ENCODE results near the gene TUNAR. TPM values are rescaled to one million over a fixed set of nuclear protein-coding genes. Genes with fewer than 3 reads are reported as not detected.

Gene TUNAR
- total RNA-seq, 1 experiment from 2014 or later: not detected

DNA sequence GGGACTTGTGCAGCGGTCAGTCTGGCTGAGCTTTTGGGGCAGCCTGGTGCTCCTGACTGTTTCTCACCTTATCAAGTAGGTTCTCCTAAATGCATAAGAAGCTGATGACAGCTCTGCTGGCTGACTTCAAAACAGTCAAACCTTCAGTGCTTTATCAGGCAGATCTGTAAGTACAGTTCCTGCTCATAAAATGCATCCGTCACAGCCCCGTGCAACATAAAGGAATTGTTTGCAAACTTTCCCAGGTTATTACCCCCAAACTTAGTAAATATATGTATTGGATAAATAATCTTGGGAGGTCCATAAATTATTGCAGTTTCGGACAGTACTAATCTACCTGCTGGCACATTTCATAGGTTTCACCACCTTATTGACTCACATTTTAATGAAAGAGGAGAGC is 10.7 kb downstream of the TUNAR start:
- no peaks in the 10 kb centered on the region for H3F3A ChIP-seq (ENCODE audit: low read length, unreplicated experiment)
- no peaks in the 10 kb centered on the region for H3K9me2 ChIP-seq (replicated peaks; ENCODE audit: low read length)
- no peaks in the 10 kb centered on the region for H3K79me2 ChIP-seq (ENCODE audit: low read length)
- H3K4me1 ChIP-seq (ENCODE audit: insufficient read depth, low read length): 0 out of 2 replicates have a peak, but pooled peaks cover 3% of the 10 kb centered on the region
- H2AFZ ChIP-seq (ENCODE audit: low read length): no peak overlapping the region
- no peak for DNase-seq
- H3K9ac ChIP-seq (ENCODE audit: low read length): no peak overlapping the region
- ChIA-PET POLR2A (ENCODE audit: unreplicated experiment) (no interaction called here), CTCF (no interaction called here)
- H3K36me3 ChIP-seq (ENCODE audit: low read depth, low read length): no peaks in the 10 kb centered on the region
- no peaks in the 10 kb centered on the region for H3K9me3 ChIP-seq (ENCODE audit: low read length)
- intact Hi-C loops (cut with micrococcal nuclease): no loop called here
- peaks cover 25% of the 10 kb centered on the region for H3K27me3 ChIP-seq (ENCODE audit: low read length)
- H3K4me2 ChIP-seq (ENCODE audit: low read length): no peak overlapping the region
- H3K4me3 ChIP-seq (ENCODE audit: low read length): no peak overlapping the region
- no TSS peak for BruUV-seq (replicated peaks)
- H4K20me1 ChIP-seq (ENCODE audit: low read length): no peaks in the 10 kb centered on the region
- ATAC-seq: no peak
- no peak overlapping the region for H3K27ac ChIP-seq (ENCODE audit: low read length)
- TF ChIP-seq, protein P1, sequence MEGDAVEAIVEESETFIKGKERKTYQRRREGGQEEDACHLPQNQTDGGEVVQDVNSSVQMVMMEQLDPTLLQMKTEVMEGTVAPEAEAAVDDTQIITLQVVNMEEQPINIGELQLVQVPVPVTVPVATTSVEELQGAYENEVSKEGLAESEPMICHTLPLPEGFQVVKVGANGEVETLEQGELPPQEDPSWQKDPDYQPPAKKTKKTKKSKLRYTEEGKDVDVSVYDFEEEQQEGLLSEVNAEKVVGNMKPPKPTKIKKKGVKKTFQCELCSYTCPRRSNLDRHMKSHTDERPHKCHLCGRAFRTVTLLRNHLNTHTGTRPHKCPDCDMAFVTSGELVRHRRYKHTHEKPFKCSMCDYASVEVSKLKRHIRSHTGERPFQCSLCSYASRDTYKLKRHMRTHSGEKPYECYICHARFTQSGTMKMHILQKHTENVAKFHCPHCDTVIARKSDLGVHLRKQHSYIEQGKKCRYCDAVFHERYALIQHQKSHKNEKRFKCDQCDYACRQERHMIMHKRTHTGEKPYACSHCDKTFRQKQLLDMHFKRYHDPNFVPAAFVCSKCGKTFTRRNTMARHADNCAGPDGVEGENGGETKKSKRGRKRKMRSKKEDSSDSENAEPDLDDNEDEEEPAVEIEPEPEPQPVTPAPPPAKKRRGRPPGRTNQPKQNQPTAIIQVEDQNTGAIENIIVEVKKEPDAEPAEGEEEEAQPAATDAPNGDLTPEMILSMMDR (conservative IDR thresholded peaks at IDR 0.05; ENCODE audit: low read depth, low read length): no peak
- TF ChIP-seq EZH2phosphoT487 (IDR thresholded peaks at IDR 0.05; ENCODE audit: borderline replicate concordance, low read length) (no peak), EZH2 (IDR thresholded peaks at IDR 0.05; ENCODE audit: low read length, unreplicated experiment) (no peak)

DNA sequence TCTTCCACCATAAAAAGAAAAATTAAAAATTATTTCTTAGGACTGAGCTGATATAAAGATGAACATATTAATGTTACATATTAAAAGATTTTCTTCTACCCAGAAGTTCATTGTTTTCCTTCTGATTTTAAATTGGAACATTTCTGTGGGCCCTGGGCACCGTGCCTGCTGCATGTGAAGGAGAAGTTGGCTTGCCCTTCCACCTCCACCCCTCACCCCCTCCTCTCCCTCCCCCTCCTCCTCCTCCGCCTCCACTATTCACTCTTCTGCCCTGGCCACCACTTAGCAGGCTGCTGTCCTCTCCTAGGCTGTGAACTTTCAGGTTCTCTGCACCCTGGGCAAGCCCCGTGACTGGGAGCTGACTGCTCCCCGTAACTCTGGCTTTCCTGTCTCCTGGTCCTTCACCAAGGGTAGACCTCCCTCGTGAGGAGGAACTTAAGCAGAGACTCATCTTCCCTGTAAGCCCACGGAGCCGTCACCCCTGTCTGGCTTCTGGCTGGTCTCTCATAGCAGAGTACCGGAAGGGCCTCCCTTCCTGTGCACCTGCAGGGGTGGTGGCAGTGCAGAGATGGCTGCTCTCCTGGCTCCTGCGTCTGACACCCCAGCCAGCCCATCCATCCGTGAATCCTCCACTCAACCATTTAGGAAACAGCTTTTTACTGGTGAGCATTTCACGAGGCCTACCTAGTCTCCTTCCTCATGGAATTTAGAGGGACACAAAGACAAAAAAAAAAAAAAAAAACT is 12.8 kb downstream of the TUNAR start:
- ATAC-seq (no peak), DNase-seq (no peak)
- Histone ChIP-seq H3K9ac (ENCODE audit: low read length) (no peak overlapping the region), H3K9me3 (ENCODE audit: low read length) (no peaks in the 10 kb centered on the region), H3K79me2 (ENCODE audit: low read length) (no peaks in the 10 kb centered on the region), H3K27me3 (ENCODE audit: low read length) (peaks cover 25% of the 10 kb centered on the region), H2AFZ (ENCODE audit: low read length) (no peak overlapping the region), H3K4me2 (ENCODE audit: low read length) (no peak overlapping the region), H4K20me1 (ENCODE audit: low read length) (no peaks in the 10 kb centered on the region), H3K4me3 (ENCODE audit: low read length) (no peak overlapping the region), H3F3A (ENCODE audit: low read length, unreplicated experiment) (no peaks in the 10 kb centered on the region), H3K9me2 (replicated peaks; ENCODE audit: low read length) (no peaks in the 10 kb centered on the region), H3K27ac (ENCODE audit: low read length) (no peak overlapping the region), H3K36me3 (ENCODE audit: low read depth, low read length) (no peaks in the 10 kb centered on the region), H3K4me1 (ENCODE audit: insufficient read depth, low read length) (0 out of 2 replicates have a peak, but pooled peaks cover 3% of the 10 kb centered on the region)
- CTCF ChIA-PET: no interaction called here
- no peak for TF ChIP-seq EZH2phosphoT487 (IDR thresholded peaks at IDR 0.05; ENCODE audit: borderline replicate concordance, low read length)
- TF ChIP-seq, protein P1 (conservative IDR thresholded peaks at IDR 0.05; ENCODE audit: low read depth, low read length): no peak
- no peak for TF ChIP-seq EZH2 (IDR thresholded peaks at IDR 0.05; ENCODE audit: low read length, unreplicated experiment)
- intact Hi-C loops (cut with micrococcal nuclease): no loop called here
- POLR2A ChIA-PET (ENCODE audit: unreplicated experiment): no interaction called here
- no TSS peak for BruUV-seq (replicated peaks)

DNA sequence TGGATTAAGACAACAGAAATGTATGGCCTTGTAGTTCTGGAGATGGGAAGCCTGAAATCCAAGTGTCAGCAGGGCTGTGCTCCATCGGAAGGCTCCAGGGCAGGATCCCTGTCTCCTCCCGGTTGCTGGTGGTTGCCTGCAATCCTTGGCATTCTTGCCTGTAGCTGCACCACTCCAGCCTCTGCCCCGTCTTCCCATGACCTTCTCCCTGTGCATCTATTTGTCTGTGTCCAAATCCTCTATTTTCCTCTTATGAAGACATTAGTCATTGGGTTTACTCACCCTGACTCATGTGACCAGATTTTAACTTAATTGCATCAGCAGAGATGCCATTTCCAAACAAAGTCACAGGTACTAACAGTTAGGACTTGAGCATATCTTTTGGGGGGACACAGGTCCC is 15.1 kb downstream of the TUNAR start:
- peak; percentile 70 for DNase-seq
- 0 out of 2 replicates have a peak, but pooled peaks cover 3% of the 10 kb centered on the region for H3K4me1 ChIP-seq (ENCODE audit: insufficient read depth, low read length)
- H3K79me2 ChIP-seq (ENCODE audit: low read length): no peaks in the 10 kb centered on the region
- no peaks in the 10 kb centered on the region for H3K36me3 ChIP-seq (ENCODE audit: low read depth, low read length)
- H3F3A ChIP-seq (ENCODE audit: low read length, unreplicated experiment): no peaks in the 10 kb centered on the region
- H3K9me3 ChIP-seq (ENCODE audit: low read length): no peaks in the 10 kb centered on the region
- peaks cover 36% of the 10 kb centered on the region for H3K27me3 ChIP-seq (ENCODE audit: low read length)
- BruUV-seq (replicated peaks): no TSS peak
- intact Hi-C loops (cut with micrococcal nuclease): no loop called here
- H2AFZ ChIP-seq (ENCODE audit: low read length): no peak overlapping the region
- TF ChIP-seq, protein P1 (conservative IDR thresholded peaks at IDR 0.05; ENCODE audit: low read depth, low read length): no peak
- no peak for TF ChIP-seq EZH2 (IDR thresholded peaks at IDR 0.05; ENCODE audit: low read length, unreplicated experiment)
- TF ChIP-seq EZH2phosphoT487 (IDR thresholded peaks at IDR 0.05; ENCODE audit: borderline replicate concordance, low read length): no peak
- no peak overlapping the region for H3K4me2 ChIP-seq (ENCODE audit: low read length)
- H3K9ac ChIP-seq (ENCODE audit: low read length): no peak overlapping the region
- no peak overlapping the region for H3K27ac ChIP-seq (ENCODE audit: low read length)
- ChIA-PET CTCF (no interaction called here), POLR2A (ENCODE audit: unreplicated experiment) (no interaction called here)
- no peak overlapping the region for H3K4me3 ChIP-seq (ENCODE audit: low read length)
- ATAC-seq: peak; percentile 43; the same call in 1 of the 2 replicates
- H4K20me1 ChIP-seq (ENCODE audit: low read length): no peaks in the 10 kb centered on the region
- no peaks in the 10 kb centered on the region for H3K9me2 ChIP-seq (replicated peaks; ENCODE audit: low read length)

Data from PC-3 (cell line).